Muscle of leg (tissue), 11 donors: ENCODE measurements around the gene BCAN. TPM values are rescaled to one million over a fixed set of nuclear protein-coding genes. Genes with fewer than 3 reads are reported as not detected.

ENCODE experiments used
- DNase-seq: peaks from one replicate; pipeline ENCODE4 v3.0.0; 2013
- H3K27ac ChIP-seq: one replicate; pipeline ENCODE4 v1.5.1; 2013; ENCODE audit warnings: mild to moderate bottlenecking, low read length, control low read depth
- H3K27me3 ChIP-seq: one replicate; pipeline ENCODE4 v1.6.1; 2013; ENCODE audit warnings: low read length; ENCODE audit not compliant: control insufficient read depth, insufficient read depth
- H3K36me3 ChIP-seq: one replicate; pipeline ENCODE4 v1.6.1; 2013; ENCODE audit warnings: low read length; ENCODE audit not compliant: control insufficient read depth, insufficient read depth
- H3K4me1 ChIP-seq: one replicate; pipeline ENCODE4 v1.6.1; 2013; ENCODE audit warnings: low read length; ENCODE audit not compliant: control insufficient read depth, insufficient read depth
- H3K4me3 ChIP-seq: one replicate; pipeline ENCODE4 v1.5.1; 2013; ENCODE audit warnings: low read length, control low read depth
- H3K9me3 ChIP-seq: replicated peaks from 2 replicates; pipeline ENCODE4 v1.6.1; 2013; ENCODE audit warnings: low read depth, low read length; ENCODE audit not compliant: control insufficient read depth
- WGBS: methylation state at CpG from one replicate; pipeline ENCODE4 v1.1.5; 2013; ENCODE audit warnings: missing lambda C conversion rate; ENCODE audit not compliant: insufficient coverage; 5-methylcytosine and 5-hydroxymethylcytosine counted together
- polyA plus RNA-seq, 8 donors: library from polyadenylated mRNA; unstranded; fragments of 120-200 nt; gene quantifications; one replicate each; pipeline versions ENCODE4 v1.2.1 to v1.2.3, GENCODE V29; 2013; ENCODE audit warnings: inconsistent platforms in 1 of 8, low replicate concordance in 1 of 8; ENCODE audit not compliant: insufficient read length in 8 of 8, insufficient read depth in 1 of 8
- total RNA-seq: library from RNA; stranded (reverse); fragments of 120-200 nt; gene quantifications from one replicate; pipeline ENCODE4 v1.2.4, GENCODE V29; 2013

The BCAN gene
- total and polyA plus RNA-seq, 9 donors, result 0.58 to 4.8 (median 2.9) TPM

DNA sequence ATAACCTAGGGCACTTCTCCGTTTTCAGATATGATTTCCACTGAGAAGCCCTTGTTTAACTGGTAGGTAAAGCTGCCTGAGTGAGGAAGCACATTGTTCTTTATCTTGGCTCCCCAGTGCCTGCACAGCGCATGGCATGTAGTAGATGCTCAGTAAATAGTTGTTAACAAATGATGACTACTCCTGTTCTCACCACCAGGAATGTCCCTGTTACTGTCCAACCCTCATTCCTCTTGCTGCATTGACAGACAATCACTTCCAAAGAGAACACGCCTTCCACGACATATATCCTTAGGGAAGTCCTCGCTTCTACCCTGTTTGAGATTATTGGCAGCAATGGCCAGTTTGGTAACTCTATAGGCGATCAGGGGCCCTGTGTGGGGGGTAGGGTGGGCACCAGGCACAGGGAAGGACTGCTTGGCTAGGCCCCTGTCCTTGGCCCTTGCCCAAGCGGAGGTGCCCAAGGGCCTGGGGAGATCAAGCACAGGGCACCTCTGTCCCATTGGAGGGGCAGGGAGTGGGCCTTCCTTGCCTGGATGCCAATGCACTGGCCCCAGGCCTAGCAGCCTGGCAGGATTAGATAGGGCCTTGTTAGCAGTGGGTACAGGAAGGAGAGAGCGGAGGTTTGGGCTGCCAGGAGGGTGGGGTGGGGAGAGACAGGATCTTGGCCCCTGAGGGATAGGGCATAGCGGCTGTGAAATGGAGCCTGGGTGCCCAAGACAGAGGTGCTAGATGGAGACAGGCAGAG lies 25.1 kb downstream of the BCAN start:
- DNase-seq, result peak; percentile 51
- Histone ChIP-seq H3K9me3 (no peaks in the 10 kb centered on the region), H3K36me3 (peaks cover 20% of the 10 kb centered on the region), H3K27me3 (no peaks in the 10 kb centered on the region), H3K27ac (peak overlapping the region; percentile 97), H3K4me1 (peaks cover 95% of the 10 kb centered on the region), H3K4me3 (no peak overlapping the region)
- WGBS, result 32% methylated on average over 4 of the region's 9 CpGs

DNA sequence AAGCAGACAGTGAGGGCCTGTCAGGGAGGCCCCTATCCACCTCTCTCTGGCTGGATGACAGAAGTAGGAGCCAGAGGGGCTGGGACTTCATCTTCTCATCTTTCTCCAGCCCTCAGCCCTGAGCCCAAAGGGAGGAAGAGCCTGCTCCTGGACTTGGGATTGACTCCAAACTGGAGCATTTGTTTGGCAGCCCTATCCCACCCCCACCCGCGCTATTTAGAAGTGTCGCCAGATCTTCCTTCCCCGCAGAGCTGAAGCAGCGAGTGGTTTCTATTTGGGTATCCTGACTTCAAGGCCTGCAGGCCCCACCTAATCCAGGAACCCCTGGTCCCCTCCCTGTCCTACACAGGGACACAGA lies 25.7 kb downstream of the BCAN start:
- no peak overlapping the region for H3K4me3 ChIP-seq
- no peaks in the 10 kb centered on the region for H3K9me3 ChIP-seq
- peaks cover 92% of the 10 kb centered on the region for H3K4me1 ChIP-seq
- H3K27me3 ChIP-seq, result no peaks in the 10 kb centered on the region
- peaks cover 26% of the 10 kb centered on the region for H3K36me3 ChIP-seq
- H3K27ac ChIP-seq, result peak overlapping the region; percentile 97
- DNase-seq, result peak; percentile 98
- WGBS, result no CpG with 5 or more reads among the region's 5 CpGs

- no peak for DNase-seq
- Histone ChIP-seq H3K27me3 (no peaks in the 10 kb centered on the region), H3K27ac (peak overlapping the region; percentile 97), H3K9me3 (no peaks in the 10 kb centered on the region), H3K4me1 (peaks cover 92% of the 10 kb centered on the region), H3K36me3 (peaks cover 31% of the 10 kb centered on the region), H3K4me3 (no peak overlapping the region)
- 33% methylated on average over 1 of the region's 9 CpGs for WGBS
Measured at GRCh38 chr1:156667968-156668709, 26.2 kb downstream of the BCAN start.

GRCh38 chr1:156668801-156669637 lies 27.1 kb downstream of the BCAN start:
- peak; percentile 39 for DNase-seq
- 45% methylated on average over 13 of the region's 17 CpGs for WGBS
- H3K9me3 ChIP-seq, result no peaks in the 10 kb centered on the region
- peaks cover 92% of the 10 kb centered on the region for H3K4me1 ChIP-seq
- H3K27ac ChIP-seq, result peak overlapping the region; percentile 97
- no peak overlapping the region for H3K4me3 ChIP-seq
- peaks cover 40% of the 10 kb centered on the region for H3K36me3 ChIP-seq
- no peaks in the 10 kb centered on the region for H3K27me3 ChIP-seq

- H3K4me1 ChIP-seq, result peaks cover 92% of the 10 kb centered on the region
- 31% methylated on average over 3 of the region's 5 CpGs for WGBS
- no peak overlapping the region for H3K4me3 ChIP-seq
- no peaks in the 10 kb centered on the region for H3K27me3 ChIP-seq
- peaks cover 48% of the 10 kb centered on the region for H3K36me3 ChIP-seq
- H3K9me3 ChIP-seq, result no peaks in the 10 kb centered on the region
- peak overlapping the region; percentile 97 for H3K27ac ChIP-seq
- no peak for DNase-seq
Measured at GRCh38 chr1:156669794-156670193, 27.9 kb downstream of the BCAN start.

DNA sequence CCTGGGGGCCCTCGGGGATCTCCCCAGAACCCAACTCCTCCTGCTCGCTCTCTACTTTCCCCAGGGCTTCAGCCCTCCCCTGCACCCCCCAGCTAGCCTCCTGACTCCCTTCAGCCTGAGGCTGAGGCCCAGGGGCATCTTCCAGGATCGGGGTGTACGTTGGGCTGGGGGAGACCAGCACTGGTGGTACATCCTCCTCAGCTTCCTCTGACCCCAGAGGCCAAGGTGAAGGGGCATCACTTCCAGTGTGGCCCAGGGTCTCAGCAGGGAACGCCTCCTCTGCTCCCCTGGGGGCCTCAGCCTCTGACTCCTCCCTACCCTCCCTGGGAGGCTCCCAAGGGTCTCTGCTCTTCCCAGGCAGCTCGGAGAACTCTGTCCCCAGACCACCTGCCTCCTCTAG lies 28.4 kb downstream of the BCAN start:
- H3K36me3 ChIP-seq, result peaks cover 53% of the 10 kb centered on the region
- DNase-seq, result no peak

DNA sequence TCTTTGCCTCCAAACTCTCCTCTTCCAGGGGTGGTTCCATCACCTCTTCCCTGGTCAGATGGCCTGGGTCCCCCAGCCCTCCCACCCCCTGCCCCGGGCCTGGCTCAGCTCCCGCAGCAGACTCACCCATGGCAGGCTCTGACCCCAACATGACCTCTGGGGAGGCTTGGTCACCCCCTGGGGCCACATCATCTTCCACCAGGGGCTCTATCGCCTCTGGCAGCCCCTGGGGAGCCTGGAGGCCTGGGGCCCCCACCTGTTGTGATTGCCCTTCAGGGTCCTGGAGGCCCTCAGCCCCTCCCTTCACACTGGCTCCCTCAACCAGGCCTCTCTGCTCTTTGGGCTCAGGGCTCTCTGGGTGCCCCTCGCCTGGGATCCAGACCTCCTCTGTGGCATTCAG lies 28.9 kb downstream of the BCAN start:
- 61% methylated on average over 2 of the region's 4 CpGs for WGBS
- DNase-seq, result no peak
- H3K36me3 ChIP-seq, result peaks cover 57% of the 10 kb centered on the region
- no peaks in the 10 kb centered on the region for H3K9me3 ChIP-seq
- H3K4me3 ChIP-seq, result no peak overlapping the region
- H3K27me3 ChIP-seq, result peaks cover 2% of the 10 kb centered on the region
- H3K4me1 ChIP-seq, result peaks cover 91% of the 10 kb centered on the region
- H3K27ac ChIP-seq, result peak overlapping the region; percentile 97

More for the DNA sequence above, 28.4 kb downstream of the BCAN start:
- Histone ChIP-seq H3K9me3 (no peaks in the 10 kb centered on the region), H3K27me3 (no peaks in the 10 kb centered on the region), H3K27ac (peak overlapping the region; percentile 97), H3K4me1 (peaks cover 92% of the 10 kb centered on the region), H3K4me3 (no peak overlapping the region)
- WGBS, result 60% methylated on average over 3 of the region's 6 CpGs

- H3K27ac ChIP-seq, result peak overlapping the region; percentile 97
- peaks cover 61% of the 10 kb centered on the region for H3K36me3 ChIP-seq
- no peak overlapping the region for H3K4me3 ChIP-seq
- H3K4me1 ChIP-seq, result peaks cover 84% of the 10 kb centered on the region
- WGBS, result 90% methylated on average over 2 of the region's 2 CpGs
- DNase-seq, result no peak
- H3K27me3 ChIP-seq, result peaks cover 7% of the 10 kb centered on the region
- no peaks in the 10 kb centered on the region for H3K9me3 ChIP-seq
Measured at GRCh38 chr1:156671804-156672203, 29.9 kb downstream of the BCAN start.

- peaks cover 78% of the 10 kb centered on the region for H3K4me1 ChIP-seq
- H3K36me3 ChIP-seq, result peaks cover 61% of the 10 kb centered on the region
- peak overlapping the region; percentile 96 for H3K4me3 ChIP-seq
- no peaks in the 10 kb centered on the region for H3K9me3 ChIP-seq
- 31% methylated on average over 4 of the region's 8 CpGs for WGBS
- H3K27ac ChIP-seq, result peak overlapping the region; percentile 95
- DNase-seq, result peak; percentile 44
- H3K27me3 ChIP-seq, result peaks cover 10% of the 10 kb centered on the region
Measured at GRCh38 chr1:156673387-156674121, 31.6 kb downstream of the BCAN start.
